Kidney epithelial cell (primary cell): Measurements from ENCODE around the gene BPIFA3. TPM values are rescaled to one million over a fixed set of nuclear protein-coding genes. Genes with fewer than 3 reads are reported as not detected.
A peak's percentile ranks its signal among the peaks of the same experiment; 100 is the strongest.

Experiments
- DNase-seq: peaks from one replicate; pipeline ENCODE4 v3.0.0-alpha.2; 2010; ENCODE audit warnings: low read depth
- H3K27me3 ChIP-seq: 2 replicates; pipeline ENCODE4 v1.6.0; 2011; ENCODE audit warnings: low read length; ENCODE audit not compliant: control insufficient read depth, insufficient read depth
- H3K36me3 ChIP-seq: 2 replicates; pipeline ENCODE4 v1.5.1; 2011; ENCODE audit warnings: low read length; ENCODE audit not compliant: control insufficient read depth, insufficient read depth
- H3K4me3 ChIP-seq: 2 replicates; pipeline ENCODE4 v1.5.1; 2011; ENCODE audit warnings: low read depth, mild to moderate bottlenecking, control low read depth, low read length
- CTCF ChIP-seq: IDR thresholded peaks from 2 replicates; pipeline ENCODE4 v1.5.1; 2011; ENCODE audit warnings: mild to moderate bottlenecking, moderate library complexity, low read length, control low read depth, inconsistent platforms; ENCODE audit not compliant: insufficient read depth, poor library complexity, severe bottlenecking
- total RNA-seq: library from RNA; depleted of rRNA; stranded (reverse); fragments of >200 nt; gene quantifications from 2 replicates; pipeline ENCODE4 v1.2.3, GENCODE V29; 2015

The BPIFA3 gene
- total RNA-seq, 1 donor from 2014 or later: not detected

GRCh38 chr20:33202451-33202850 lies 14.7 kb upstream of the BPIFA3 start:
- no peaks in the 10 kb centered on the region for H3K36me3 ChIP-seq
- no peaks in the 10 kb centered on the region for H3K27me3 ChIP-seq
- no peak overlapping the region for H3K4me3 ChIP-seq
- TF ChIP-seq CTCF: no peak
- no peak for DNase-seq

- no peaks in the 10 kb centered on the region for H3K27me3 ChIP-seq
- no peak for TF ChIP-seq CTCF
- no peak overlapping the region for H3K4me3 ChIP-seq
- no peaks in the 10 kb centered on the region for H3K36me3 ChIP-seq
- DNase-seq: no peak
These were observed 13.7 kb upstream of the BPIFA3 start for GRCh38 chr20:33203444-33203843.

DNA sequence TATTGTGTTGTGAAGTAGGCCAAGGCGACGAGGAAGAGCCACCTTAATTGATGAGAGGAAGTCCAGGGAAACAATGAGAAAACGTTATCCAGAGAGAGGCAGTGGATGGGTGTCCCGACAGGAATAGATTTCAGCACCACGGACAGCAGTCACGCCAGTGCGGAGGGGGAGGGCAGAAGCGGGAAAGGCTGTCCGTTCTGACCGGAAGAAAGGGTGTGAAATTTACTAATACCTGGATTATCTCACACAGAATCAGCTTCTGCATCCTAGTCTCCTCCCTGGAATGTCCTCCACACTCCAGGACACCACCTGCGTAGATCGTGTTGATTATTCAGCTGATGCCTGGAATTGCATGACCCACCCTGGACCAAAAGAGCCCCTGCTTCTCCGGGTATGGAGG lies 7.4 kb upstream of the BPIFA3 start:
- peak; percentile 12 for DNase-seq
- peaks cover 2% of the 10 kb centered on the region for H3K27me3 ChIP-seq
- H3K4me3 ChIP-seq: no peak overlapping the region
- TF ChIP-seq CTCF: no peak
- H3K36me3 ChIP-seq: no peaks in the 10 kb centered on the region

DNA sequence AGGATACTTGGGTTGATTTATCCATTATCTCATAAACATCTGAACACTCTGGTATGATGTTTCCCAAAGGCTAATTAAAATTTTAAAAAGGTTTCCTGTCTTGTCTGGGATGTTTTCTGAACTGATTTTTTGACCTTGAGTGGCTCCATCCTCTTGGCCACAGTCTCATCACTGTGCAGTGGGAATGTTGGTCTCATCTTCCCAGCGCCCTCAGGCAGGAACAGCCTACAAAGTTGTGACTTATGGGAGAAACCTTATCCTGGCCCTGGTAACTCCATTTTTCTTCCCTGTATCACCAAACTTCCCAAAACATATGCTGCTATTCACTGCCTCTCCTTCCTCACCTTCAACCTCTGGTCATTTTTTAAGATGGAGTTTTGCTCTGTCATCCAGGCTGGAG lies 6.8 kb upstream of the BPIFA3 start:
- no peak for TF ChIP-seq CTCF
- Histone ChIP-seq H3K4me3 (no peak overlapping the region), H3K27me3 (peaks cover 2% of the 10 kb centered on the region), H3K36me3 (no peaks in the 10 kb centered on the region)
- DNase-seq: no peak

DNA sequence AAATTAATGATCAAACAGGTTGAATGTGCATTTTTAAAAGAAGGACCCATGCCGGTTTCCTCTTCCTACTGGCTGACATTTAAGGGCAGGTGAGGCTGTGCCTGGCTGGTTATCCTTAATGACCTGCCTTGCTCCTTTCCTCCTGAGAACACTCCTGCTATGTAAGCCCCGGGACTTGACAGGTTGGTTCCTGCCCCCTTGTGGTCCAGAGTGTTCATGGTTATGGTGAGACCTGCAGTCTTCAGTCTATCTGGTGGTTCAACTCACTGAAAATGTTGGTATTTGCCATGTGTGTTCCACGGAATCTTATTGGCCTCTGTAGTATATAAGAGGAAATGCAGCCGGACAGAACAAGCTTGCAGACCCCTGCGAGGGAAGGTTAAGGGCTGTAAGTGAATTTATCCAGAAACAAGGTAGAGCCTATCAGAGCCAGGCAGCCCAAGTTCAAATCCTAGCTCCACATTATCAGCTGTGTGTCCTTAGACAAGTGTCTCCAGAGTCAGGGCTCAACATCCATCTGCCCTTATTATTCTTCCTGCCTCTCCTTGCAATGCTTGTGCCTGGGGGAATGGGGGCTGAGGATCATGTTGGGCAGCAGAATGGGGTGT lies 5.2 kb upstream of the BPIFA3 start:
- Histone ChIP-seq H3K27me3 (peaks cover 2% of the 10 kb centered on the region), H3K4me3 (no peak overlapping the region), H3K36me3 (no peaks in the 10 kb centered on the region)
- DNase-seq: peak; percentile 5
- peak; percentile 51 for TF ChIP-seq CTCF

DNA sequence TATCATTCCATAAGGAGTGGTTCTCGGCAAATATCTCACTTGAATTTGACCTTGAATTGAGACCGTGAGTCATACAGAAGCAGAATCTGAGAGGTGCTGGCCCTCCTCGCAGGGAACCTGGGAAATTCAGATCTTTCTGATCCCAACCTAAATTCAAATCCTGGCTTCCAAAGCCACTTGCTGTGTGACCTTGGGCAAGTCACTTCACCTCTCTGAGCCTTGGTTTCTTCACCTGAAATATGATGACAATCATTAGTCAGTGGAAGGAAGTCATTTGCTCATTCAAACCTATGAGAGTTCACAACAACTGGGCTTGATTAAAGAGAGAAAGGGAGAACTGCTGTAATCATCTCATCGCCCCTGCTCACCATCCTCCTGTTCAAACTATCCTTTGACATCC lies 7.2 kb downstream of the BPIFA3 start:
- TF ChIP-seq CTCF: no peak
- Histone ChIP-seq H3K36me3 (no peaks in the 10 kb centered on the region), H3K27me3 (no peaks in the 10 kb centered on the region), H3K4me3 (no peak overlapping the region)
- DNase-seq: no peak
